ENCODE results near the gene OR8H1.

OR8H1 gene

GRCh38 chr11:56292154-56292553, at the start of gene OR8H1:
Gene OR8H1, minus strand, starts transcription at chr11:56292254. Its CDS starts 1,192 bp downstream, at chr11:56291062.
- Mint-ChIP-seq H3K27ac (no peak within 1 kb of the TSS), H3K36me3 (ENCODE audit: low read depth) (no peaks in the 10 kb centered on the region), H3K9me3 (no peaks in the 10 kb centered on the region), H3K4me1 (no peaks in the 10 kb centered on the region), H3K4me3 (no peak within 1 kb of the TSS), H3K27me3 (ENCODE audit: low read depth, poor library complexity) (peaks cover 3% of the 10 kb centered on the region)
- no peak for DNase-seq
- no peak for TF ChIP-seq CTCF (IDR thresholded peaks at IDR 0.05)

DNA sequence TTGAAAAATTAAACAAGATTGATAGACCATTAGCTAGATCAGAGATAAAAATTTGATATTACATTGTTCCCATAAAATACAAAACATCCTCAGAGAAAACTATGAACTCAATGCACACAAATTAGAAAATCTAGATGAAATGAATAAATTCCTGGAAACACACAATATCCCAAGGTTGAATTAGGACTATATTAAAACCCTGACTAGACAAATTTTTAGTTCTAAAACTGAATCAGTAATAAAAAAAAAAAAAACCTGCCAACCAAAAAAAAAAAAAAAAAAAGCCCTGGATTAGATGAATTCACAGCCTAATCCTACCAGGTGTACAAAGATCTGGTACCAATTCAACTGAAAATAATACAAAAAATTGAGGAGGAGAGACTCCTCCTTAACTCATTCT, 48.2 kb upstream of the OR8H1 start:
- TF ChIP-seq CTCF (IDR thresholded peaks at IDR 0.05): no peak
- Mint-ChIP-seq H3K36me3 (ENCODE audit: low read depth) (no peaks in the 10 kb centered on the region), H3K4me1 (no peaks in the 10 kb centered on the region), H3K27me3 (ENCODE audit: low read depth, poor library complexity) (no peaks in the 10 kb centered on the region), H3K27ac (no peak overlapping the region), H3K9me3 (no peaks in the 10 kb centered on the region), H3K4me3 (no peak overlapping the region)
- DNase-seq: no peak

GRCh38 chr11:56333156-56333555, 41.1 kb upstream of the OR8H1 start:
- DNase-seq: no peak
- Mint-ChIP-seq H3K27ac (no peak overlapping the region), H3K36me3 (ENCODE audit: low read depth) (no peaks in the 10 kb centered on the region), H3K4me1 (no peaks in the 10 kb centered on the region), H3K27me3 (ENCODE audit: low read depth, poor library complexity) (no peaks in the 10 kb centered on the region), H3K4me3 (no peak overlapping the region), H3K9me3 (no peaks in the 10 kb centered on the region)
- no peak for TF ChIP-seq CTCF (IDR thresholded peaks at IDR 0.05)

GRCh38 chr11:56331861-56332491, 39.9 kb upstream of the OR8H1 start:
- no peak for TF ChIP-seq CTCF (IDR thresholded peaks at IDR 0.05)
- no peak for DNase-seq
- Mint-ChIP-seq H3K27ac (no peak overlapping the region), H3K27me3 (ENCODE audit: low read depth, poor library complexity) (peaks cover 4% of the 10 kb centered on the region), H3K4me3 (no peak overlapping the region), H3K4me1 (peaks cover 5% of the 10 kb centered on the region), H3K9me3 (no peaks in the 10 kb centered on the region), H3K36me3 (ENCODE audit: low read depth) (no peaks in the 10 kb centered on the region)

GRCh38 chr11:56314844-56315243, 22.8 kb upstream of the OR8H1 start, which contains the start of gene OR8K3:
Gene OR8K3, plus strand, starts transcription at chr11:56315144. Its CDS starts 3,163 bp downstream, at chr11:56318307.
- Mint-ChIP-seq H3K9me3 (no peaks in the 10 kb centered on the region), H3K27ac (no peak within 1 kb of the TSS), H3K36me3 (ENCODE audit: low read depth) (no peaks in the 10 kb centered on the region), H3K27me3 (ENCODE audit: low read depth, poor library complexity) (no peaks in the 10 kb centered on the region), H3K4me3 (no peak within 1 kb of the TSS), H3K4me1 (no peaks in the 10 kb centered on the region)
- no peak for DNase-seq
- TF ChIP-seq CTCF (IDR thresholded peaks at IDR 0.05): no peak

DNA sequence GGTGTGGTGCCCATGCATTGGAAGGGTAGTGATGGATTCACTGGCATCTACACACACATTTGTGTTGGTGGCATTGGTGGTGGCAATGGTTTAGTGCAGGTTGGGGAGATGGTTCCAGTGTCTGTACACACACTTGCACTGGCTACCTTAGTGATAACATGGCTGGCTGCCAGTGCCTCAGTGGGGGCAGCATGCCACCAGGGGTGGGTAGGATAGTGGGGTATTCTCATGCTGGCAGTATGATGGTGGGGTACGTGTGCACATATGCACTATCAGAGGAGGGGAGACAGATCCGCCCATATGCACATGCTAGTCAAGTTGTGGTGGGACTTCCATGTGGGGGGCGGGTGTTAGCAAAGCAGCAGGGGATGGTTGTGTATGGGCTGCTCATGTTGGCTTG, 15.8 kb upstream of the OR8H1 start:
- Mint-ChIP-seq H3K9me3 (peaks cover 4% of the 10 kb centered on the region), H3K27ac (no peak overlapping the region), H3K4me3 (no peak overlapping the region), H3K27me3 (ENCODE audit: low read depth, poor library complexity) (no peaks in the 10 kb centered on the region), H3K4me1 (no peaks in the 10 kb centered on the region), H3K36me3 (ENCODE audit: low read depth) (no peaks in the 10 kb centered on the region)
- no peak for DNase-seq
- TF ChIP-seq CTCF (IDR thresholded peaks at IDR 0.05): no peak

All from nephron progenitor cell (in vitro differentiated cells).